Measurements from ENCODE around the gene ITGAL. TPM values are rescaled to one million over a fixed set of nuclear protein-coding genes. Genes with fewer than 3 reads are reported as not detected.

The ITGAL gene
- total and polyA plus RNA-seq, 2 of the 8 experiments (the other 6 are each of a cell fraction or from before 2014, with no cell fraction given), result not detected

DNA sequence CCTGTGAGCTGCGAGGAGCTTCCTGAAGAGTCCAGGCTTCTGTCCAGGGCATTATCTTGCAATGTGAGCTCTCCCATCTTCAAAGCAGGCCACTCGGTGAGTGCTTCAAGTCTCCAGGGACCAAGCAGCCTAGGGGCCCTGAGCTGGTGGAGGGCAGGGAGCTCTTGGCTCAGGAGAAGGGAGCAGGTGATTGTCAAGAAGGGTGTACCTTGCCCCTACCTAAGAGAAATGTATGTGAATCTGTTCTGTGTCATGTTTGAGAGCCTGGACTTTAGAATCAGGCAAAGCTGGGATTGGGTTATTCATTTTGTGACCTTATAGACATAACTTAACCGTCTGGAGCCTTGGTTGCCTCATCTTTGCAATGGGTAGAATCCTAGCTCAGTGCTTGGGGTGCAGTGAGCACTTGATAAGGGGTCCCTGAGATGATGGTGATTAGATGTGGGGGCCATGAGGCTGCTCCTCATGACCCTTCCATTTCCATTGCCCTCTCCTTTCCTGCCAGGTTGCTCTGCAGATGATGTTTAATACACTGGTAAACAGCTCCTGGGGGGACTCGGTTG lies 37.9 kb downstream of the ITGAL start:
- TF ChIP-seq CBX5 (IDR thresholded peaks at IDR 0.05; ENCODE audit: low read depth, low read length) (no peak), TAF1 (IDR thresholded peaks at IDR 0.05; ENCODE audit: low read depth, low read length) (no peak)
- TF ChIP-seq, protein P1, sequence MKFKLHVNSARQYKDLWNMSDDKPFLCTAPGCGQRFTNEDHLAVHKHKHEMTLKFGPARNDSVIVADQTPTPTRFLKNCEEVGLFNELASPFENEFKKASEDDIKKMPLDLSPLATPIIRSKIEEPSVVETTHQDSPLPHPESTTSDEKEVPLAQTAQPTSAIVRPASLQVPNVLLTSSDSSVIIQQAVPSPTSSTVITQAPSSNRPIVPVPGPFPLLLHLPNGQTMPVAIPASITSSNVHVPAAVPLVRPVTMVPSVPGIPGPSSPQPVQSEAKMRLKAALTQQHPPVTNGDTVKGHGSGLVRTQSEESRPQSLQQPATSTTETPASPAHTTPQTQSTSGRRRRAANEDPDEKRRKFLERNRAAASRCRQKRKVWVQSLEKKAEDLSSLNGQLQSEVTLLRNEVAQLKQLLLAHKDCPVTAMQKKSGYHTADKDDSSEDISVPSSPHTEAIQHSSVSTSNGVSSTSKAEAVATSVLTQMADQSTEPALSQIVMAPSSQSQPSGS (IDR thresholded peaks at IDR 0.05; ENCODE audit: low read length), result no peak
- H3K56ac ChIP-seq (replicated peaks; ENCODE audit: insufficient read length, low read depth, low read length), result no peak overlapping the region
- no peak overlapping the region for H3K14ac ChIP-seq (ENCODE audit: insufficient read length)
- H3K36me3 ChIP-seq (ENCODE audit: control insufficient read depth in 2 of 4, insufficient read depth in 4 of 4, low read length in 3 of 4), result no peaks in the 10 kb centered on the region
- DNase-seq (ENCODE audit: low read depth in 1 of 2, low spot score in 2 of 2) (no peak), FAIRE-seq (no peak)
- H3K27me3 ChIP-seq (replicated peaks in 1 of 4; ENCODE audit: control insufficient read depth in 3 of 4, extremely low read depth in 1 of 4, insufficient read depth in 3 of 4, low read length in 3 of 4), result no peaks in the 10 kb centered on the region; a peak in 1 of 7 replicates
- H2BK15ac ChIP-seq (ENCODE audit: low read length), result no peak overlapping the region
- no peak overlapping the region for H3K27ac ChIP-seq (ENCODE audit: low read depth, low read length)
- ChIA-PET CTCF (ENCODE audit: partially characterized antibody) (interaction anchor here (0.6 to 2.9 kb wide), 11 partner anchors 8 to 81 kb away, joined by 3 to 13 read pairs (median 3); partner anchors contain the start of genes DCTPP1 and ZNF785), POLR2A (ENCODE audit: partially characterized antibody) (interaction anchor here (0.5 to 1.6 kb wide), 4 partner anchors 15 to 190 kb away, joined by 3 to 6 read pairs (median 4); no protein-coding TSS in a partner anchor)
- no peak overlapping the region for H3K18ac ChIP-seq (ENCODE audit: extremely low read depth, low read length)
- no peaks in the 10 kb centered on the region for H3K79me1 ChIP-seq (ENCODE audit: low read depth, low read length)
- H2BK20ac ChIP-seq (ENCODE audit: low read length), result no peak overlapping the region
- no peak overlapping the region for H3K23ac ChIP-seq (ENCODE audit: insufficient read length)
- H3K79me2 ChIP-seq (ENCODE audit: control insufficient read depth in 1 of 2, insufficient read depth in 2 of 2, low read length in 2 of 2), result no peaks in the 10 kb centered on the region
- no peaks in the 10 kb centered on the region for H3K9me3 ChIP-seq (ENCODE audit: insufficient read depth in 2 of 2, low read depth in 1 of 2, low read length in 1 of 2)
- no peak overlapping the region for H4K91ac ChIP-seq (replicated peaks; ENCODE audit: insufficient read length, low read length)
- no peaks in the 10 kb centered on the region for H3K23me2 ChIP-seq (ENCODE audit: low read depth, low read length)
- no peak overlapping the region for H2BK5ac ChIP-seq (ENCODE audit: low read depth, low read length)
- no peak overlapping the region for H3K4me3 ChIP-seq (ENCODE audit: extremely low read depth in 1 of 4, insufficient read depth in 2 of 4, low read depth in 3 of 4, low read length in 4 of 4)
- no peaks in the 10 kb centered on the region for H3K4me1 ChIP-seq (replicated peaks in 1 of 4; ENCODE audit: control insufficient read depth in 3 of 4, insufficient read depth in 4 of 4, low read length in 3 of 4)
- H2BK120ac ChIP-seq (replicated peaks; ENCODE audit: low read depth, low read length), result no peak overlapping the region
- no peak overlapping the region for H2AK5ac ChIP-seq (ENCODE audit: low read depth, low read length)
- H2BK12ac ChIP-seq (ENCODE audit: low read depth, low read length), result no peak overlapping the region
- H3K4me2 ChIP-seq (ENCODE audit: insufficient read depth in 1 of 2, low read depth in 2 of 2, low read length in 2 of 2), result no peak overlapping the region
- whole genome bisulfite sequencing, 2 experiments (ENCODE audit: extremely low coverage in 1 of 2, insufficient coverage in 1 of 2, insufficient read length in 1 of 2, insufficient replicate concordance in 2 of 2, low coverage in 1 of 2, low lambda C conversion rate in 2 of 2, missing lambda C conversion rate in 1 of 2), result 91% methylated on average over 4 of the region's 4 CpGs; no CpG with 5 or more reads in 1 of the 2 experiments
- H4K8ac ChIP-seq (ENCODE audit: extremely low read depth, insufficient read depth, low read length), result no peak overlapping the region
- no peak overlapping the region for H2AFZ ChIP-seq (ENCODE audit: low read length)
- H4K20me1 ChIP-seq (replicated peaks in 1 of 2; ENCODE audit: control insufficient read depth in 1 of 2, insufficient read depth in 2 of 2, low read length in 2 of 2), result no peaks in the 10 kb centered on the region
- H4K5ac ChIP-seq (ENCODE audit: insufficient read length, low read depth, low read length), result no peak overlapping the region
- H3K4ac ChIP-seq (replicated peaks; ENCODE audit: insufficient read length, low read depth, low read length), result no peak overlapping the region
- no peak overlapping the region for H3K9ac ChIP-seq (replicated peaks in 1 of 4; ENCODE audit: extremely low read depth in 1 of 4, low read depth in 3 of 4, low read length in 3 of 4)
